H9 (cell line): Measurements from ENCODE around the gene DEGS2. TPM values are rescaled to one million over a fixed set of nuclear protein-coding genes. Genes with fewer than 3 reads are reported as not detected.

Experiments used
- DNase-seq: peaks from one replicate; pipeline ENCODE4 v3.0.0-alpha.2; 2017
- H2AFZ ChIP-seq: one replicate; pipeline ENCODE4 v1.6.1; 2013; ENCODE audit warnings: mild to moderate bottlenecking, low read length, control low read depth, moderate library complexity
- H2AK5ac ChIP-seq: 2 replicates; pipeline ENCODE4 v1.6.1; 2013; ENCODE audit warnings: low read length, control low read depth, mixed read lengths; ENCODE audit not compliant: insufficient read length
- H2BK120ac ChIP-seq: one replicate; pipeline ENCODE4 v1.6.1; 2013; ENCODE audit warnings: low read depth, mild to moderate bottlenecking, low read length, control low read depth, inconsistent platforms; ENCODE audit not compliant: poor library complexity, severe bottlenecking
- H2BK12ac ChIP-seq: 2 replicates; pipeline ENCODE4 v1.6.1; 2013; ENCODE audit warnings: low read length, control low read depth, mixed read lengths, low read depth; ENCODE audit not compliant: insufficient read length
- H2BK15ac ChIP-seq: 2 replicates; pipeline ENCODE4 v1.6.1; 2013; ENCODE audit warnings: low read depth, low read length, control low read depth
- H2BK20ac ChIP-seq: one replicate; pipeline ENCODE4 v1.6.1; 2013; ENCODE audit warnings: low read depth, mild to moderate bottlenecking, low read length, control low read depth, inconsistent platforms; ENCODE audit not compliant: poor library complexity, severe bottlenecking
- H2BK5ac ChIP-seq: 2 replicates; pipeline ENCODE4 v1.6.1; 2013; ENCODE audit warnings: low read length, control low read depth, mixed read lengths; ENCODE audit not compliant: insufficient read length
- H3K14ac ChIP-seq: 2 replicates; pipeline ENCODE4 v1.6.1; 2013; ENCODE audit warnings: low read length, control low read depth; ENCODE audit not compliant: insufficient read depth
- H3K18ac ChIP-seq: 2 replicates; pipeline ENCODE4 v1.6.1; 2013; ENCODE audit warnings: low read depth, mild to moderate bottlenecking, mixed read lengths, low read length, control low read depth; ENCODE audit not compliant: insufficient read length
- H3K23ac ChIP-seq: 2 replicates; pipeline ENCODE4 v1.6.1; 2013; ENCODE audit warnings: low read length, control low read depth, mixed read lengths, low read depth; ENCODE audit not compliant: insufficient read length
- H3K23me2 ChIP-seq: 2 replicates; pipeline ENCODE4 v1.6.1; 2013; ENCODE audit warnings: low read depth, mild to moderate bottlenecking, mixed read lengths, low read length, control low read depth; ENCODE audit not compliant: insufficient read length, poor library complexity, severe bottlenecking
- H3K27ac ChIP-seq: 2 replicates; pipeline ENCODE4 v1.5.1; 2013; ENCODE audit warnings: low read length, control low read depth, mixed read lengths, low read depth; ENCODE audit not compliant: insufficient read length
- H3K27me3 ChIP-seq: 2 replicates; pipeline ENCODE4 v1.6.1; 2013; ENCODE audit warnings: low read length, control low read depth, inconsistent platforms; ENCODE audit not compliant: insufficient read depth
- H3K4ac ChIP-seq: 2 replicates; pipeline ENCODE4 v1.6.1; 2013; ENCODE audit warnings: low read depth, mild to moderate bottlenecking, control low read depth, inconsistent platforms, low read length, moderate library complexity
- H3K4me1 ChIP-seq: 2 replicates; pipeline ENCODE4 v1.6.1; 2013; ENCODE audit warnings: low read length, control low read depth, inconsistent platforms; ENCODE audit not compliant: insufficient read depth
- H3K4me2 ChIP-seq: 2 replicates; pipeline ENCODE4 v1.6.1; 2013; ENCODE audit warnings: low read length, control low read depth, mixed read lengths; ENCODE audit not compliant: insufficient read length, insufficient read depth
- H3K56ac ChIP-seq: 2 replicates; pipeline ENCODE4 v1.6.1; 2013; ENCODE audit warnings: low read depth, mild to moderate bottlenecking, mixed read lengths, low read length, control low read depth; ENCODE audit not compliant: insufficient read length
- H3K79me1 ChIP-seq: 2 replicates; pipeline ENCODE4 v1.6.1; 2013; ENCODE audit warnings: low read depth, mild to moderate bottlenecking, moderate library complexity, low read length, control low read depth, inconsistent platforms; ENCODE audit not compliant: insufficient read depth, poor library complexity, severe bottlenecking
- H3K79me2 ChIP-seq: 2 replicates; pipeline ENCODE4 v1.6.1; 2013; ENCODE audit warnings: low read length, control low read depth, inconsistent platforms; ENCODE audit not compliant: insufficient read depth
- H3K9ac ChIP-seq: 2 replicates; pipeline ENCODE4 v1.6.1; 2013; ENCODE audit warnings: low read length, control low read depth, mixed read lengths; ENCODE audit not compliant: insufficient read length; ENCODE audit errors: extremely low read depth
- H3K9me3 ChIP-seq: one replicate; pipeline ENCODE4 v1.6.1; 2013; ENCODE audit warnings: low read depth, low read length, inconsistent platforms; ENCODE audit not compliant: control insufficient read depth
- H3T11ph ChIP-seq: one replicate; pipeline ENCODE4 v1.6.1; 2013; ENCODE audit warnings: mild to moderate bottlenecking, low read length, control low read depth, inconsistent platforms
- H4K20me1 ChIP-seq: one replicate; pipeline ENCODE4 v1.6.1; 2013; ENCODE audit not compliant: control insufficient read depth, insufficient read length, insufficient read depth
- H4K5ac ChIP-seq: 2 replicates; pipeline ENCODE4 v1.6.1; 2013; ENCODE audit warnings: low read depth, mild to moderate bottlenecking, mixed read lengths, low read length, control low read depth; ENCODE audit not compliant: insufficient read length
- H4K8ac ChIP-seq: replicated peaks from 2 replicates; pipeline ENCODE4 v1.6.1; 2013; ENCODE audit warnings: low read length, control low read depth, mixed read lengths, low read depth; ENCODE audit not compliant: insufficient read length
- H4K91ac ChIP-seq: 2 replicates; pipeline ENCODE4 v1.6.1; 2013; ENCODE audit warnings: low read depth, mild to moderate bottlenecking, moderate library complexity, mixed read lengths, low read length, control low read depth; ENCODE audit not compliant: insufficient read length
- H3K27ac Mint-ChIP-seq, 3 experiments: 2 replicates in 2 of 3; 3 replicates in 1 of 3; pipeline ENCODE4 v1.8.0; 2020 to 2021; ENCODE audit warnings: mixed read lengths in 3 of 3, mild to moderate bottlenecking in 1 of 3, moderate library complexity in 1 of 3
- H3K27me3 Mint-ChIP-seq: 2 replicates; pipeline ENCODE4 v1.8.0; 2021; ENCODE audit warnings: low read depth, mild to moderate bottlenecking, moderate library complexity, mixed read lengths
- H3K36me3 Mint-ChIP-seq, 3 experiments: 2 replicates in 2 of 3; 3 replicates in 1 of 3; pipeline ENCODE4 v1.8.0; 2020 to 2021; ENCODE audit warnings: low read depth in 3 of 3, mixed read lengths in 3 of 3; ENCODE audit not compliant: insufficient read depth in 1 of 3
- H3K4me1 Mint-ChIP-seq, 2 experiments: 2 replicates each; pipeline ENCODE4 v1.8.0; 2020; ENCODE audit warnings: mixed read lengths in 2 of 2
- H3K4me3 Mint-ChIP-seq, 2 experiments: 2 replicates in 1 of 2; 3 replicates in 1 of 2; pipeline ENCODE4 v1.8.0; 2020 to 2021; ENCODE audit warnings: mild to moderate bottlenecking in 2 of 2, mixed read lengths in 2 of 2, moderate library complexity in 1 of 2
- H3K9me3 Mint-ChIP-seq, 2 experiments: 2 replicates in 1 of 2; 3 replicates in 1 of 2; pipeline ENCODE4 v1.8.0; 2020; ENCODE audit warnings: mild to moderate bottlenecking in 2 of 2, mixed read lengths in 2 of 2, moderate library complexity in 1 of 2
- CTCF ChIP-seq: fragments of 200-600 bp; sonication (generic); conservative IDR thresholded peaks from 3 replicates; pipeline ENCODE4 v1.8.0; 2021; ENCODE audit warnings: antibody characterized with exemption, mild to moderate bottlenecking
- WGBS: extraction: QIAGEN DNeasy Blood & Tissue Kit; methylation state at CpG from one replicate; pipeline ENCODE4 v1.1.7; 2013; ENCODE audit warnings: missing lambda C conversion rate, low lambda C conversion rate, mixed read lengths; ENCODE audit not compliant: insufficient read length; ENCODE audit errors: extremely low coverage; 5-methylcytosine and 5-hydroxymethylcytosine counted together
- total RNA-seq: library from RNA; stranded (reverse); gene quantifications from 2 replicates; pipeline ENCODE4 v1.2.1, GENCODE V29; 2021

DEGS2 gene
- total RNA-seq, 1 experiment from 2014 or later, result 0.72 TPM

GRCh38 chr14:100199240-100199860, 39.9 kb upstream of the DEGS2 start:
- Mint-ChIP-seq H3K9me3 (no peaks in the 10 kb centered on the region), H3K4me1 (peaks cover 15 to 18% of the 10 kb centered on the region in 2 experiments), H3K36me3 (no peaks in the 10 kb centered on the region), H3K27me3 (peaks cover 5% of the 10 kb centered on the region), H3K4me3 (no peak overlapping the region), H3K27ac (peak overlapping the region in 1 of 3 experiments; percentile 80; a peak in 2 of 7 replicates)
- H3K4me2 ChIP-seq, result no peak overlapping the region
- H2BK120ac ChIP-seq, result no peak overlapping the region
- no peak overlapping the region for H2AFZ ChIP-seq
- no peak for TF ChIP-seq CTCF
- no peak for DNase-seq
- H4K20me1 ChIP-seq, result no peaks in the 10 kb centered on the region
- no peak overlapping the region for H2AK5ac ChIP-seq
- H3K56ac ChIP-seq, result no peak overlapping the region
- no CpG with 5 or more reads among the region's 8 CpGs for WGBS
- peak overlapping the region; percentile 58 for H3K18ac ChIP-seq
- H3K4ac ChIP-seq, result no peak overlapping the region
- no peak overlapping the region for H2BK5ac ChIP-seq
- no peak overlapping the region; the same call in 1 of the 2 replicates for H2BK15ac ChIP-seq
- no peaks in the 10 kb centered on the region for H3K27me3 ChIP-seq
- no peak overlapping the region for H2BK12ac ChIP-seq
- H3K27ac ChIP-seq, result no peak overlapping the region
- no peak overlapping the region for H4K8ac ChIP-seq
- H3K79me1 ChIP-seq, result no peaks in the 10 kb centered on the region
- no peak overlapping the region for H3K23ac ChIP-seq
- no peak overlapping the region for H2BK20ac ChIP-seq
- no peaks in the 10 kb centered on the region for H3K4me1 ChIP-seq
- no peaks in the 10 kb centered on the region for H3K23me2 ChIP-seq
- no peaks in the 10 kb centered on the region for H3K79me2 ChIP-seq
- no peak overlapping the region for H4K5ac ChIP-seq
- H3T11ph ChIP-seq, result no peak overlapping the region
- H4K91ac ChIP-seq, result no peak overlapping the region
- no peak overlapping the region for H3K14ac ChIP-seq
- H3K9ac ChIP-seq, result no peak overlapping the region
- no peaks in the 10 kb centered on the region for H3K9me3 ChIP-seq
